Transverse colon (tissue), 4 donors: Measurements from ENCODE around the gene PSMG1.

Source experiments
- EP300 ChIP-seq: sonication (generic); formaldehyde crosslinking; IDR thresholded peaks from one replicate; pipeline ENCODE4 v1.6.1; 2017; ENCODE audit warnings: antibody characterized with exemption, low read depth
- POLR2A ChIP-seq: fragments of 450-650 bp; IDR thresholded peaks from one replicate; pipeline ENCODE4 v1.6.1; 2016; ENCODE audit warnings: antibody characterized with exemption, mild to moderate bottlenecking, moderate library complexity
- POLR2AphosphoS5 ChIP-seq, 3 donors: sonication (generic); formaldehyde crosslinking; IDR thresholded peaks; one replicate each; pipeline ENCODE4 v1.6.1; 2016; ENCODE audit warnings: antibody characterized with exemption in 3 of 3
- TF ChIP-seq, protein P1 (sequence below), 5 experiments: fragments of 200-600 bp in 3 of 5; fragments of 450-650 bp in 2 of 5; sonication (generic) in 3 of 5; IDR thresholded peaks; 1 replicate in 2 of 5; 2 replicates in 3 of 5; pipeline ENCODE4 v1.5.1; 2016 to 2017; ENCODE audit warnings: antibody characterized with exemption in 5 of 5, inconsistent platforms in 3 of 5, mild to moderate bottlenecking in 2 of 5, moderate library complexity in 1 of 5

- TF ChIP-seq POLR2A (no peak), POLR2AphosphoS5 (IDR thresholded peaks at IDR 0.05) (no peak), EP300 (no peak)
- TF ChIP-seq, protein P1, sequence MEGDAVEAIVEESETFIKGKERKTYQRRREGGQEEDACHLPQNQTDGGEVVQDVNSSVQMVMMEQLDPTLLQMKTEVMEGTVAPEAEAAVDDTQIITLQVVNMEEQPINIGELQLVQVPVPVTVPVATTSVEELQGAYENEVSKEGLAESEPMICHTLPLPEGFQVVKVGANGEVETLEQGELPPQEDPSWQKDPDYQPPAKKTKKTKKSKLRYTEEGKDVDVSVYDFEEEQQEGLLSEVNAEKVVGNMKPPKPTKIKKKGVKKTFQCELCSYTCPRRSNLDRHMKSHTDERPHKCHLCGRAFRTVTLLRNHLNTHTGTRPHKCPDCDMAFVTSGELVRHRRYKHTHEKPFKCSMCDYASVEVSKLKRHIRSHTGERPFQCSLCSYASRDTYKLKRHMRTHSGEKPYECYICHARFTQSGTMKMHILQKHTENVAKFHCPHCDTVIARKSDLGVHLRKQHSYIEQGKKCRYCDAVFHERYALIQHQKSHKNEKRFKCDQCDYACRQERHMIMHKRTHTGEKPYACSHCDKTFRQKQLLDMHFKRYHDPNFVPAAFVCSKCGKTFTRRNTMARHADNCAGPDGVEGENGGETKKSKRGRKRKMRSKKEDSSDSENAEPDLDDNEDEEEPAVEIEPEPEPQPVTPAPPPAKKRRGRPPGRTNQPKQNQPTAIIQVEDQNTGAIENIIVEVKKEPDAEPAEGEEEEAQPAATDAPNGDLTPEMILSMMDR (IDR thresholded peaks at IDR 0.05) = no peak
Observed at GRCh38 chr21:39197448-39198233, 14.4 kb upstream of the PSMG1 start.
